ENCODE results near the gene GALK1.
A peak's percentile ranks its signal among the peaks of the same experiment; 100 is the strongest.
"Not testable (repeated sequence)": the region's sequence is repeated elsewhere in the genome, so short reads cannot be mapped to it uniquely, and the experiment has no call there.

Gene GALK1

GRCh38 chr17:75783803-75784472 is 18.9 kb upstream of the GALK1 start:
- DNase-seq (ENCODE audit: low read depth): no peak

- DNase-seq (ENCODE audit: low read depth): no peak
Observed at GRCh38 chr17:75783069-75783783, 18.2 kb upstream of the GALK1 start.

- no peak for DNase-seq (ENCODE audit: low read depth)
Observed at GRCh38 chr17:75779987-75780889, 15.2 kb upstream of the GALK1 start.

GRCh38 chr17:75779250-75779986 is 14.4 kb upstream of the GALK1 start:
- DNase-seq (ENCODE audit: low read depth): peak; percentile 98

GRCh38 chr17:75778861-75779249 is 13.9 kb upstream of the GALK1 start:
- no peak for DNase-seq (ENCODE audit: low read depth)

GRCh38 chr17:75778066-75778860 is 13.3 kb upstream of the GALK1 start:
- DNase-seq (ENCODE audit: low read depth): not testable (repeated sequence)

- DNase-seq (ENCODE audit: low read depth): no peak
Observed at GRCh38 chr17:75777296-75777922, 12.4 kb upstream of the GALK1 start.

- no peak for DNase-seq (ENCODE audit: low read depth)
Observed at GRCh38 chr17:75776386-75777295, 11.6 kb upstream of the GALK1 start.

GRCh38 chr17:75774991-75775668 is 10.1 kb upstream of the GALK1 start:
- DNase-seq (ENCODE audit: low read depth): no peak

- DNase-seq (ENCODE audit: low read depth): no peak
Observed at GRCh38 chr17:75774471-75774990, 9.5 kb upstream of the GALK1 start.

- no peak for DNase-seq (ENCODE audit: low read depth)
Observed at GRCh38 chr17:75773808-75774470, 8.9 kb upstream of the GALK1 start.

GRCh38 chr17:75773121-75773807 is 8.3 kb upstream of the GALK1 start:
- DNase-seq (ENCODE audit: low read depth): no peak

- no peak for DNase-seq (ENCODE audit: low read depth)
Observed at GRCh38 chr17:75771334-75772281, 6.6 kb upstream of the GALK1 start.

- DNase-seq (ENCODE audit: low read depth): no peak
Observed at GRCh38 chr17:75769536-75769935, 4.5 kb upstream of the GALK1 start.

- no peak for DNase-seq (ENCODE audit: low read depth)
Observed at GRCh38 chr17:75767881-75768280, 2.9 kb upstream of the GALK1 start.

GRCh38 chr17:75765981-75766380 is 989 bp upstream of the GALK1 start:
- DNase-seq (ENCODE audit: low read depth): no peak

- no peak for DNase-seq (ENCODE audit: low read depth)
Observed at GRCh38 chr17:75764417-75764710, 628 bp downstream of the GALK1 start.

Data from non-pigmented ciliary epithelial cell (primary cell).